Subcutaneous adipose tissue (tissue), 4 donors: ENCODE data around the gene DDOST. TPM values are rescaled to one million over a fixed set of nuclear protein-coding genes. Genes with fewer than 3 reads are reported as not detected.

Experiments used
- total RNA-seq, 4 donors: library from RNA; depleted of rRNA; stranded (reverse); fragments of >200 nt; gene quantifications; one replicate each; pipeline ENCODE4 v1.1.0, GENCODE V29; 2016
- TF ChIP-seq, protein P1 (sequence below): fragments of 450-650 bp; IDR thresholded peaks from one replicate; pipeline ENCODE4 v1.5.1; 2016; ENCODE audit warnings: low read depth, mild to moderate bottlenecking, control low read depth, antibody characterized with exemption, moderate library complexity

The DDOST gene
- total RNA-seq, 4 donors from 2014 or later, result 80.1 to 118 (median 105) TPM

DNA sequence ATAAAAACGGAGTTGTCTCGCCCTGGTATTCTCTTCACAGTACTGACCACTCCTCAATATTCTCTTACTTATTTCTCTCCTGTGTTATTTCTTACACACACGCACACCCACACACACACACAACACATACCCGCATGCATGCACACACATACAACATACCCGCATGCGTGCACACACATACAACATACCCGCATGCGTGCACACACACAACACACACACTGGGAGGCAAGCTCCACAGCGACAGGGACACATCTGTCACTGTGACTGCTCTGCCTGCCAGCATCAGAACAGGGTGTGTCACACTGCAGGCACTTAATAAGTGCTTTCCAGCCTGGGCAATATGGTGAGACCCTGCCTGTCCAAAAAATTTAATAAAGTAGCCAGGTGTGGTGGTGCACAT is 20.8 kb upstream of the DDOST start:
- TF ChIP-seq, protein P1, sequence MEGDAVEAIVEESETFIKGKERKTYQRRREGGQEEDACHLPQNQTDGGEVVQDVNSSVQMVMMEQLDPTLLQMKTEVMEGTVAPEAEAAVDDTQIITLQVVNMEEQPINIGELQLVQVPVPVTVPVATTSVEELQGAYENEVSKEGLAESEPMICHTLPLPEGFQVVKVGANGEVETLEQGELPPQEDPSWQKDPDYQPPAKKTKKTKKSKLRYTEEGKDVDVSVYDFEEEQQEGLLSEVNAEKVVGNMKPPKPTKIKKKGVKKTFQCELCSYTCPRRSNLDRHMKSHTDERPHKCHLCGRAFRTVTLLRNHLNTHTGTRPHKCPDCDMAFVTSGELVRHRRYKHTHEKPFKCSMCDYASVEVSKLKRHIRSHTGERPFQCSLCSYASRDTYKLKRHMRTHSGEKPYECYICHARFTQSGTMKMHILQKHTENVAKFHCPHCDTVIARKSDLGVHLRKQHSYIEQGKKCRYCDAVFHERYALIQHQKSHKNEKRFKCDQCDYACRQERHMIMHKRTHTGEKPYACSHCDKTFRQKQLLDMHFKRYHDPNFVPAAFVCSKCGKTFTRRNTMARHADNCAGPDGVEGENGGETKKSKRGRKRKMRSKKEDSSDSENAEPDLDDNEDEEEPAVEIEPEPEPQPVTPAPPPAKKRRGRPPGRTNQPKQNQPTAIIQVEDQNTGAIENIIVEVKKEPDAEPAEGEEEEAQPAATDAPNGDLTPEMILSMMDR, result no peak

DNA sequence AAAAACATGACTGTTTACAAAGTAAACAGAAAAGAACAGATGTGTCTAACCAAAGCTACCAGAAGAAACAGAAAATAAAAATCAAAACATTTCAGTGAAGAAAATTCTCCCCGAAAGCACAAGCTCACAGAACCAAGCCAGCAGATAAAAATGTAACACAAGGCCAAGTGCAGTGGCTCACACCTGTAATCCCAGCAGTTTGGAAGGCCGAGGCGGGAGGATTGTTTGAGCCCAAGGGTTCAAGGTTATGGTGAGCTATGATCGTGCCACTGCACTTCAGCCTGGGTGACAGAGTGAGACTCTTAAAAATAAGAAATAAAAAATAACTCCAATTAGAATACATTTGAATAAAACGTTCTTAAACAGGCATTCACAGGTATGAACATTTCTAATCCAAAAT is 19.1 kb upstream of the DDOST start:
- TF ChIP-seq, protein P1, result no peak

DNA sequence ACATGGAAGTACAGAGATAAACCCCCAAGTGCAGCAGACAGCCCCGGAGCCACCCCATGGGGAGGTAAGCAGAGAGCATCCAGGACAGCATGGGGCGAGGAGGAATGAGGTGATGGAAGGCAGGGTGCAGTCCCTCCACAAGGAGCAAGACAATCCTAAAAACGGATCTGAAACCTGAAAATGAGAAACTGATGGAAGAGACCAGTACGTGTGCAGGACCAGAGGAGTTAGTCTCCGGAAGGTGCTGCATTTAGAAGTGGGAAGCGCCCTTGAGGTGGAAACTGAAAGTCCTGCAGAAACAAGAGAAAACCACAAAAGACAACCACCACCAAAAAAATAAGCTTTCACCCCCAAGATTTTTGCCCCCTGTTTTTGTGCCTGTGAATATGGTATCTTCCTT is 17.4 kb upstream of the DDOST start:
- TF ChIP-seq, protein P1, result no peak

DNA sequence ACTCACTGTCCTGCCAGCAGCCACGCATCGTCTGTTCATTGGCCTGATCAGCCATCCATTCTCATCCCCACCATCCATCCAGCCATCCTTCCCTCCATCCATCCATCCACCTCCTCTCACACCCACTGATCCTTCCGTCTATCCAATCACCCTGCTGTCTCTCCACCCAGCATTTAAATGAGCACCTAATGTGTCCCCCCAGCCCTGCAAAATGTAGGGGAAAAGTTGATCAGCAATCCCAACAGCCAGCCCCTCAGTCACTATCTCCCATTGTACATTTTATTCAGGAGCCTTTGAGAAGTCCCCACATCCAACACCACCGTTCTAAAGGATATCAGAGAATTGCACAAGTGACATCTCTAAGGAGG is 11.1 kb upstream of the DDOST start:
- TF ChIP-seq, protein P1, result no peak

DNA sequence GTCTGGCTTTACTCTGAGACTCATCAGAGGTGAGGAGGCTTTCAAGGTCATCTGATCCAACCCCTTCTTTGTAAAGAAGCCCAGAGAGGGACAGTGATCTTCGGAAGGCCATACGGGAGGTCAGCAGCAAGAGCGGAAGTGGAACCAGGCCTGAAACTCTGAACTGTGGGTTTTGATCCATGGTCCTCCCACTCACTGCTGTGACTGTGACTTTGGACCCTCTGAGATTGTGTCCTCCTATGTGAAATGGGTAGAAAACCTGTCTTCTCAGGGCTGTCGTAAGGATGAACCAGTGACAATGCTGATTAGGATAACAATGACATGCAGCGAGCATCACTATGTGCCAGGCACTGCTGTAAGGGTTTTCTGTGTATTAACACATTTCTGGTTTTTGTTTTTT is 9.8 kb upstream of the DDOST start:
- TF ChIP-seq, protein P1, result no peak

DNA sequence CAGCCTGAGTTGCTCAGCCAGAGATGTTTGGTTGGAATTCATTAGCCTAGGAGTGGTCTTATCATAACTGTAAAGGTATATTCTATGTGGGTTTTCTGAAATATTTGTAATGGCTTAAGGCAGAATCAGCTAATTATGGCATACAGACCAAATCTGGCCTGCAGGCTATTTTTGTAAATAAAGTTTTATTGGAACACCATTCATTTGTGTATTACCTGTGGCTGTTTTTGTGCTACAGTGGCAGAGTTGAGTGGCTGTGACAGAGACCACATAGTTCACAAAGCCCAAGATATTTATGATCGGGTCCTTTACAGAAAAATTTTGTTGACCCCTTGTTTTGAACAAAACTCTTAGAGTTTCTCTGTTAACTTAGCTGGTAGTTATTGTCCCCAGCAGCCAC is 7.4 kb upstream of the DDOST start:
- TF ChIP-seq, protein P1, result no peak

DNA sequence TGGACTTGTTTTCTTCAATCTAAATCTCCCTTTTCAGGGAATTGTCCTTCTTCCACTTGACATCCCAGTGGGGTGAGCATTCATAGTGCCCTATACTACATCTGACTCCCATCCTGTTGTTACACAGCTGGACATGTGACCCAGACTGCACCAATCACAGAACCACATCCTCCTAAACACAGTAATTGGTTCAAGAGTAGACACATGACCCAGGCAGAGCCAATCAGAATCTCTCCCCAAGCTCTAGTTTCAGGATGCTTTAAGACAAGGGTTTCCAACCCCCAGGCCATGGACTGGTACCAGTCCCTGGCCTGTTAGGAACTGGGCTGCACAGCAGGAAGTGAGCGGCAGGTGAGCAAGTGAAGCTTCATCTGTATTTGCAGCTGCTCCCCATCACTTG is 5.6 kb upstream of the DDOST start:
- TF ChIP-seq, protein P1, result no peak

DNA sequence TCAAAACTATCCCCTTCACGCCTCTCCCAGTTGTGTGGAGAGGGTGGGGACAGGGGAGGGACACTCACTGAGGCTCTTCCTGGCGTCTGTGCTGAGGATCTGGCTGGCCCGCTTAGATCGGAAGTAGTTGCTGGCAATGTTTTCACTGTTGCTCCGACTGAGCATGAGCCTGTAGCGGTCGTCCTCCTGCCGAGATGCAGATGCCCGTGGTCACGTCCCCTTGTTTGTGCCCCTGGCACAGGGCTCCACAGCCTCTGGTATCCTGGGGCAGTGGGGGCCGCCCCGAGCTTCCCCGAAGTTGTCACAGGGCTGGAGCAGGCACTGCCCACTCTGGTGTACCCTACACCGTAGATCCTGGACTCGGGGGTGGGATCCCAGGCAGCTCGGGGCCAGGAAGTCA is 5.0 kb upstream of the DDOST start:
- TF ChIP-seq, protein P1, result no peak
